IMR-90 (cell line): Measurements from ENCODE around the gene FAM168A. TPM values are rescaled to one million over a fixed set of nuclear protein-coding genes. Genes with fewer than 3 reads are reported as not detected.
"Not testable (repeated sequence)": the region's sequence is repeated elsewhere in the genome, so short reads cannot be mapped to it uniquely, and the experiment has no call there.

Source experiments
- ATAC-seq: fragments of 200-7000 bp; cut with Tn5 transposase; 2 replicates; pipeline ENCODE4 v1.9.1; 2020; ENCODE audit warnings: low read depth, mild to moderate bottlenecking, moderate library complexity
- BruUV-seq: library from RNA; stranded (reverse); fragments of 400-500 nt; replicated peaks from 2 replicates; lab custom pipeline; 2021; lab: Mats Ljungman, UMichigan
- CTCF ChIA-PET: fragments of 300-600 bp; formaldehyde crosslinking; extraction: SDS; loops from one replicate; lab custom pipeline; 2021; ENCODE audit warnings: antibody characterized with exemption; lab: Yijun Ruan, JAX
- POLR2A ChIA-PET: fragments of 300-600 bp; sonication (Branson Sonifier 250); formaldehyde crosslinking; loops from one replicate; lab custom pipeline; 2022; ENCODE audit warnings: antibody characterized with exemption; ENCODE audit not compliant: unreplicated experiment; lab: Charles Lee
- DNase-seq: peaks from one replicate; pipeline ENCODE4 v3.0.0; 2013
- H2AFZ ChIP-seq: replicated peaks from 2 replicates; pipeline ENCODE3; 2013; ENCODE audit warnings: low read length, mild to moderate bottlenecking; ENCODE audit not compliant: poor library complexity
- H2AK5ac ChIP-seq: 2 replicates; pipeline ENCODE4 v1.6.1; 2013; ENCODE audit warnings: low read depth, low read length, inconsistent platforms
- H2AK9ac ChIP-seq: replicated peaks from 2 replicates; pipeline ENCODE3; 2013; ENCODE audit warnings: mild to moderate bottlenecking, low read depth, low read length, moderate library complexity; ENCODE audit not compliant: poor library complexity
- H2BK120ac ChIP-seq: 2 replicates; pipeline ENCODE4 v1.6.1; 2013; ENCODE audit warnings: low read depth, low read length, inconsistent platforms
- H2BK15ac ChIP-seq: 3 replicates; pipeline ENCODE4 v1.6.1; 2013; ENCODE audit warnings: low read depth, low read length, inconsistent platforms
- H2BK20ac ChIP-seq: 2 replicates; pipeline ENCODE4 v1.6.1; 2013; ENCODE audit warnings: low read depth, mild to moderate bottlenecking, inconsistent platforms, low read length, moderate library complexity
- H2BK5ac ChIP-seq: 2 replicates; pipeline ENCODE4 v1.6.1; 2013; ENCODE audit warnings: mild to moderate bottlenecking, low read depth, low read length, inconsistent platforms; ENCODE audit not compliant: poor library complexity, severe bottlenecking
- H3K14ac ChIP-seq: replicated peaks from 2 replicates; pipeline ENCODE4 v1.6.1; 2013; ENCODE audit warnings: low read depth, low read length, inconsistent platforms
- H3K18ac ChIP-seq: 2 replicates; pipeline ENCODE4 v1.6.1; 2013; ENCODE audit warnings: low read depth, low read length, control low read depth
- H3K23ac ChIP-seq: 2 replicates; pipeline ENCODE4 v1.6.1; 2013; ENCODE audit warnings: low read depth, low read length, inconsistent platforms
- H3K27ac ChIP-seq: 2 replicates; pipeline ENCODE4 v1.5.1; 2013; ENCODE audit warnings: mild to moderate bottlenecking, control low read depth, low read length; ENCODE audit not compliant: insufficient read depth
- H3K27me3 ChIP-seq: 2 replicates; pipeline ENCODE4 v1.6.1; 2013; ENCODE audit warnings: low read length; ENCODE audit not compliant: control insufficient read depth, insufficient read depth
- H3K36me3 ChIP-seq: 2 replicates; pipeline ENCODE4 v1.6.1; 2013; ENCODE audit warnings: low read length, mixed read lengths; ENCODE audit not compliant: control insufficient read depth, insufficient read depth
- H3K4ac ChIP-seq: 2 replicates; pipeline ENCODE4 v1.6.1; 2013; ENCODE audit warnings: low read depth, low read length, inconsistent platforms
- H3K4me1 ChIP-seq: 2 replicates; pipeline ENCODE4 v1.6.1; 2013; ENCODE audit warnings: low read length, mixed read lengths; ENCODE audit not compliant: control insufficient read depth, insufficient read depth
- H3K4me2 ChIP-seq: 2 replicates; pipeline ENCODE4 v1.6.1; 2013; ENCODE audit warnings: low read depth, mild to moderate bottlenecking, control low read depth, low read length, moderate library complexity
- H3K4me3 ChIP-seq: 2 replicates; pipeline ENCODE4 v1.5.1; 2013; ENCODE audit warnings: low read depth, mild to moderate bottlenecking, control low read depth, low read length, moderate library complexity; ENCODE audit not compliant: insufficient read depth
- H3K56ac ChIP-seq: 2 replicates; pipeline ENCODE4 v1.6.1; 2013; ENCODE audit warnings: low read length, inconsistent platforms; ENCODE audit not compliant: insufficient read depth; ENCODE audit errors: extremely low read depth
- H3K79me1 ChIP-seq, 2 experiments: 2 replicates each; pipeline ENCODE4 v1.6.1; 2013; ENCODE audit warnings: low read length in 2 of 2, inconsistent platforms in 1 of 2, low read depth in 1 of 2
- H3K9ac ChIP-seq: 2 replicates; pipeline ENCODE4 v1.6.1; 2013; ENCODE audit warnings: low read depth, low read length, control low read depth
- H3K9me1 ChIP-seq: 2 replicates; pipeline ENCODE4 v1.6.1; 2013; ENCODE audit warnings: low read length, inconsistent platforms; ENCODE audit not compliant: insufficient read depth
- H3K9me3 ChIP-seq: 2 replicates; pipeline ENCODE4 v1.6.1; 2013; ENCODE audit warnings: low read length; ENCODE audit not compliant: control insufficient read depth, insufficient read depth
- H4K20me1 ChIP-seq: 2 replicates; pipeline ENCODE4 v1.6.1; 2013; ENCODE audit warnings: low read length, inconsistent platforms; ENCODE audit not compliant: insufficient read depth
- H4K5ac ChIP-seq: 2 replicates; pipeline ENCODE4 v1.6.1; 2013; ENCODE audit warnings: mild to moderate bottlenecking, low read depth, low read length, control low read depth
- H4K8ac ChIP-seq, 2 experiments: 2 replicates each; pipeline ENCODE4 v1.6.1; 2013; ENCODE audit warnings: low read depth in 2 of 2, low read length in 2 of 2, control low read depth in 1 of 2, inconsistent platforms in 1 of 2
- H4K91ac ChIP-seq: 2 replicates; pipeline ENCODE4 v1.6.1; 2013; ENCODE audit warnings: low read depth, low read length, inconsistent platforms; ENCODE audit not compliant: insufficient read depth
- WGBS, 2 experiments: methylation state at CpG; one replicate each; pipeline versions ENCODE4 v1.1.5 to v1.1.7; 2013; ENCODE audit warnings: missing lambda C conversion rate in 2 of 2; ENCODE audit not compliant: insufficient read length in 1 of 2; ENCODE audit errors: extremely low coverage in 2 of 2; 5-methylcytosine and 5-hydroxymethylcytosine counted together
- dilution Hi-C: fragments of 300-500 bp; cut with HindIII; formaldehyde crosslinking; loops from one replicate; pipeline ENCODE4 v1.14.3; 2018; ENCODE audit warnings: low sequenced_read_pairs; ENCODE audit not compliant: unreplicated experiment
- in situ Hi-C: fragments of 300-500 bp; cut with MboI; formaldehyde crosslinking; loops from 3 replicates; pipeline ENCODE4 v1.14.3; 2019; ENCODE audit warnings: low sequenced_read_pairs, inconsistent platforms, mixed read lengths
- intact Hi-C: fragments of 100-400 bp; cut with micrococcal nuclease; formaldehyde crosslinking; loops from 2 replicates; pipeline ENCODE4 v1.10.0; 2022
- polyA plus RNA-seq, 3 experiments: library from polyadenylated mRNA; depleted of rRNA; stranded (reverse); fragments of >200 nt; gene quantifications; 2 replicates each; pipeline ENCODE4 v1.2.3, GENCODE V29; 2012; ENCODE audit warnings: low replicate concordance in 1 of 3
- total RNA-seq: library from RNA; depleted of rRNA; stranded (reverse); fragments of >200 nt; gene quantifications from 2 replicates; pipeline ENCODE4 v1.2.3, GENCODE V29; 2012

Gene FAM168A
- total and polyA plus RNA-seq, 2 of the 4 experiments (the other 2 are of a cell fraction) = 13.1 to 22.8 TPM

- not testable (repeated sequence) for H2BK5ac ChIP-seq, H3K4me1 ChIP-seq
These were observed 25.9 kb downstream of the FAM168A start for GRCh38 chr11:73571982-73572381.

More at GRCh38 chr11:73571982-73572381, 25.9 kb downstream of the FAM168A start:
- ATAC-seq, H3K9ac ChIP-seq, dilution Hi-C loops, H3K18ac ChIP-seq, H2BK15ac ChIP-seq, in situ Hi-C loops, H3K4me2 ChIP-seq, H2BK120ac ChIP-seq, DNase-seq, H4K8ac ChIP-seq, H3K9me1 ChIP-seq, H4K91ac ChIP-seq, BruUV-seq, H3K4ac ChIP-seq, H3K9me3 ChIP-seq, H2AK5ac ChIP-seq, H4K5ac ChIP-seq, H3K23ac ChIP-seq, H4K20me1 ChIP-seq, H3K27ac ChIP-seq, intact Hi-C loops, H3K4me3 ChIP-seq, H3K14ac ChIP-seq, CTCF ChIA-PET, H2BK20ac ChIP-seq, H3K56ac ChIP-seq, H3K36me3 ChIP-seq, H2AFZ ChIP-seq, H3K27me3 ChIP-seq, POLR2A ChIA-PET, H2AK9ac ChIP-seq: not testable (repeated sequence)
- no CpG with 5 or more reads among the region's 30 CpGs for WGBS, 2 experiments
- H3K79me1 ChIP-seq = peaks cover 34 to 51% of the 10 kb centered on the region in 2 experiments
